ENCODE data around the gene AFAP1L2.

AFAP1L2 gene

DNA sequence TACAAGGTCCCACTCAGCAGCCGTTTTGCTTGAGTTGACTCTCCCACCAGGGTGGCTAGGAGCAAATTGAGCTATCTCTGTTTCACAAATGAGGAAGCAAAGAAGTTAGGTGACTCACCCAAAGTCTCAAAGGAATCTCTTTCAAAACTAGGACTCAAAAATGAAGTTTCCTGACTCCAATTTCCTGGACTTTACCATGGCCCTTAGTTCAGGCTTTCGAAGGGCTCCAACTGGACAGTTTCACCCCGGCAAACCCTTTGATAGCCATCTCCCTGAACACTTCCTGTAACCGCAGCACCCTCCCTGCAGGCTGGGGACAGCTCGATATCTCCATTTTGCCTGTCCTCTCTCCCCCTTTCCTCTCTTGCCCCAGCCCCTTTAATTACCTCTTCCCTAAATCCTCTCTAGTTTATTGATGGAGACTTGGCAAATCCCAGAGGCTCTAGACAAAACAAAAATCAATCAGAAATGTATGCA is 4.7 kb upstream of the AFAP1L2 start:
- DNase-seq (ENCODE audit: low read depth) = no peak

DNA sequence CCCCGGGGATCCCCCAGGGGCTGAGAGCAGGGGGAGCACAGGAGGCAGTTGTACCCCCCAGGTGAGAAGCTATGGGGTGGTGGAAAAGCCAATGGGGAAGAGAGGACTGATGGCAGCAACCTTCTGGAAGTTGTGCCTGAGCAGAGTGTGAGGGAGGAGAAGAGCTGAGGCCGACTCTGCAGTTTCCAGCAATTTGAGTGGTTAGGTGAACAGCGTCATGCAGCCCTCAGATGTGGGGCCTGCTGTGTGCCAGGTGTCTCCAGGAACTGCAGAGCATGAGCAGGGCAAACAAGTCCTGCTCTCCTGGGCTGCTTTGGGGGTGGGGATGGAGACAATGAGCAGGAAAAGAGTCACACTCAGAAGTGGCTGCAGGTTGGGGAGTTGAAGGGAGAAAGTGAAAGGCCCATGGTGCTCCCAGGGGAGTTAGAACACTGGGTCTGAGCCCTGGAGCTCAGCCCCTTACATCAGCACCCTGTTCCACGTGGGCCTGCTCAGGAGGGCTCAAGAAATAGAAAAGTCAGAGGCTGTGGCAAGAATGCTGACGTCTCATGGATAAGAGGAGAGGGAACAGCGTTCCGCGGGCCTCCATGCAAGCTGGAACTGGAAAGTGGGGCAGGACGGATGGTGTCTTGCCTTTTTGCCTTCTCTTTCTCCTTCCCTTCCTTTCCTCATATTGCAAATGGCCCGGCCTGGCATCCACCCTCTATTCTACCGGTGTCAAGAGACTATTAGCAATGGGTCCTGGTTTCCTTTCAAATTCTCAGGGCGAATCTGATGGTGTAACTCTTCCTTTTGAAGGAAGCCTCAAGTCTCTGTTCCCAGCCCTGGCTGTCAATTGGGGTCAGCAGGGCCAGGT is 4.0 kb upstream of the AFAP1L2 start:
- DNase-seq (ENCODE audit: low read depth) = no peak

- DNase-seq (ENCODE audit: low read depth) = no peak
Measured at GRCh38 chr10:114406455-114406854, 2.2 kb upstream of the AFAP1L2 start.

GRCh38 chr10:114405011-114405350 is 679 bp upstream of the AFAP1L2 start:
- DNase-seq (ENCODE audit: low read depth) = no peak

DNA sequence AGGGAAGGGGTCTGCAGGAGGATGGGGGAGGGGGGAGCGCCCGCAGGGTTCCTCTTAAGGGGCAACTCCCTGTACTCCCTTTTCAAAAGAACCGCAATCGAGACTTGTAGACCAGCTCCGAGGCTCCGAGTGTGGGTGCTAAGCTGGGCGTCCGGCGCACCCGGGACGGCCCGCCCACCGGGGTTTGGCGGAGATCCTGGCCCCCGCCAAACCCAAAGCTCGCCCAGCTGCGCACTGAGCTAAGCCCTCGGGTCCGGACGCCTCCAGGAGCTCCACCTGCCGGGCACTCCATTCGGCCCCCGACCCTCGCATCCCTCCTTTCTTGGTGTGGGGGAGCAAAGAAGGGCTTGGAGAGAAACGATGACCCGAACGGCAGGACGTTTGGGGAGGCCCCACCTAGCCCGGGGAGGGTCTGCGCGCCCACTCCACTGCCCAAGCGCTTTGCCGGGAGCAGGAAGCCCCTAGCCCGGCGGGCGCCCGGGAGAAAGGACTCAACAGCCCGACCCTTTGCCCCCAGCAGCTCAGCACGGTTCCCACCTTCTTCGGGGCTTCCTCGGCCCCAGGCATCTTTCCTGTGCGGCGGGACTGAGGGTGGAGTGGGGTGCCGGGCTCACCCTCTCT is 651 bp downstream of the AFAP1L2 start:
- DNase-seq (ENCODE audit: low read depth) = no peak

GRCh38 chr10:114402871-114403540 is 1.3 kb downstream of the AFAP1L2 start:
- no peak for DNase-seq (ENCODE audit: low read depth)

DNA sequence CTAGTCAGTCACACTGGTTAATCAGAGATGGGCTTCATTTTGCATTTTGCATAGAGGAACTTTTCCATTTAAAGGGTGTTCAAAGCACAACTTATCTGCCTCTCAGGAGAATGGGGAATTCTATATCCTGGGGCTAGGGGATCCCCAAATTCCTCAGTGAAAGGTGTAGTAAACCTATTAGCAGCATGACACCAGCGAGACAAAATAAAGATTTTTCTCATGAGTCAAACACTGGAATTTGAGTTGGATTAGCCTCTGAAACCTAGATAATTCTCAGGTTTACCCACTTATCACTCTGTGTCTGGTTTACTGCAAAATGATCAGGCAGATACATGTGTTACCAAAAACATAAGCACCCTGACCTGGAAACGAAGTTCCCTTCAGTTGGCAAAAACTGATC is 2.1 kb downstream of the AFAP1L2 start:
- no peak for DNase-seq (ENCODE audit: low read depth)

DNA sequence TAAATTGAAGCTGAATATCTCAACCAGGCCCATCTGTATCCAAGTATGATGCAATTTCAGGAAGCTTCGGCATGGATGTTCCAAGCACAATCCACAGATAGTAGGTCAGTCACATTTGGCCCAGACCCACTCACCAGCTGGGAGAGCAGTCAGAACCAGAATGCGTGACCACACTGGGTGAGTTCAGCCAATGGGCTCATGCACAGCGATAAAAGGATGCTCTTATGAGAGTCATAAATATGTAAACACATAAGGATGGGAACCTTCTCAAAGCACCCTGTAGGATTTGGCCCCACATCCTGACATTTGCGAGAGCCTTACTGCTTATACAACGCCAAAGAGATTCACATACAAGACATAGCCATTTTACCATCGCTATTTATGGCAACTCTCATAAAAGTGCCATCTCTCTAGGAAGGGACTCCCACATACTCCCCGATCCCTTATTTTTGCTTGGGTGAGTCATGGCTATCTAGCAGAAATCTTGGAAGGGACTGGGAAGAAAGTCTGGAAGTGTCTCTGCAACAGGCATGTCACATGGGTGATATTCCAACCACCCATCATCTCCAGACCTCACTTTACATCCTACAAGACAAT is 3.0 kb downstream of the AFAP1L2 start:
- no peak for DNase-seq (ENCODE audit: low read depth)

- DNase-seq (ENCODE audit: low read depth) = no peak
Measured at GRCh38 chr10:114400091-114400490, 4.2 kb downstream of the AFAP1L2 start.

GRCh38 chr10:114399576-114399975 is 4.7 kb downstream of the AFAP1L2 start:
- no peak for DNase-seq (ENCODE audit: low read depth)

DNA sequence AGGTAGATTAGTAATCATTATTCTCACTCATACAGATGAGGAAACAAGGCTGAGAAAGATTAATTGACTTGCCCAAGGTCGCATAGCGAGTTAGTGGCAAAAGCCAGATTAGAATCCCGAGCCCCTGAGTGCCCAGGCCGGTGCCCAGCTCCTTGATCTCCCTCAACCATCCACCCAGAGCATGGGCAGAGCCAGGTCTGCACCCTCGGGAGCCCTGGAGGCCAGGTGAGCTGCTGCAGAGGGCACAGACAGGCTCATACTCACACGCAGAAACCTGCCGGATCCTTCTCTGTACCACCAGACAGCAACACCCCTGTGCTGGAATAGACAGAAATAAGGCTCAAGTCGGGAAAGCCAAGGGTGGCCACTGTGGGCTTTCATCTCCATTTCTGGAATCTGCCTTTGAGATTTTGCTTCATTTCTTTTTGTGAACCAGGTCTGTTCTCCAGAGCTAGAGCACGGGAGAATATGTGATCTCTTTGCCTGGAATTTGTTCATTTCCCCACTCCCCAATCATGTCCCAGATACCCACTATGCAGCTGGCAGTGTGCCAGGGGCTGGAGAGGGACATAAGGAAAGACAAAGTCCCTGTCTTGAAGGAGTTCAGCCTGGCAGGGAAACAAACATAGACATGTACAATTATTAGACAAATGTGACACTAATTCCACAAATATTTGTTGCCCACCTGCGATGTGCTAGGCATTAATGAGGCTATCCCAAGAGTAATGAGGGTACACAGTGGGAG is 5.5 kb downstream of the AFAP1L2 start:
- no peak for DNase-seq (ENCODE audit: low read depth)

DNA sequence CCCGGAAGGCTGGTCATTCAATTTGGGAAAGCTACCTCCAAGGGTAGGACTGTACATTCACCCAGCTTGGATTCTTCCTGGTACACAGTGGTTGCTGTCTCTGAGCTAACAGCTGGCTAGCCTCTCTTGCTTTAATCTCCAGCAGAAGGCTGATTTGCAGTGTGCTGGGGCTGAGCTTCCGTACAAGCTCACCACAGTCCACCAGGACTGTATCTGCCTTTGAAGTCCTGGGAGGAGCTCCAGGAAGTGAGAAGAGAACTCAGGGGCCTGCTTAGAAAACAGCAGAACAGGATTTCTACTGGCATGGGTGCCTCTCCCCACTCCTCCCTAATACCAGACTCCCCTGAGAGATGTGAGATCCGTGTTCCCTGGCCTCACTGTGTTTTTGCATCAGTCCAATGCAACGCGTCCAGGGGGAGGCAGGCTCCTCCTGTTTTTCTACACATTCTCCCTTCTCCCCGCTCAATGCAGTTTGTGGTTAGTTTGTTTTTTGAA is 6.6 kb downstream of the AFAP1L2 start:
- no peak for DNase-seq (ENCODE audit: low read depth)

DNA sequence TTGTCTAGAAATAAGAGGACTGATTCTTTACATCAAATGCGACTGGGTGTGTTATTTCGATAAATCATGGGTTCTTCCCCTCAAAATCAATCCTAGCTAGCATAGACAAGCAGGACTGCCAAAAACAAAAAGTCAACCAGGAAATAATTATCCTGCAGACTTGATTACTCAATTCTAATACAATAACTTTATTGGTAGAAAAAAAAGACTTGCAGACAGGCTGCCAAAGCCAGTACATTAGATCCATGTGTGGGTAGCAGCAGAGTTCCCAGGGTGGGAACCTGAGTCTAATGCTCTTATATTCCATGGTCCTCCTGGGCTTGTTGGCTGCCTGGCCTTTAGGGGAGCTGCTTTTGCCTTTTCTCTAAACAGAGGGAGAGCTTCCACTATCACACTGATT is 7.8 kb downstream of the AFAP1L2 start:
- no peak for DNase-seq (ENCODE audit: low read depth)

DNA sequence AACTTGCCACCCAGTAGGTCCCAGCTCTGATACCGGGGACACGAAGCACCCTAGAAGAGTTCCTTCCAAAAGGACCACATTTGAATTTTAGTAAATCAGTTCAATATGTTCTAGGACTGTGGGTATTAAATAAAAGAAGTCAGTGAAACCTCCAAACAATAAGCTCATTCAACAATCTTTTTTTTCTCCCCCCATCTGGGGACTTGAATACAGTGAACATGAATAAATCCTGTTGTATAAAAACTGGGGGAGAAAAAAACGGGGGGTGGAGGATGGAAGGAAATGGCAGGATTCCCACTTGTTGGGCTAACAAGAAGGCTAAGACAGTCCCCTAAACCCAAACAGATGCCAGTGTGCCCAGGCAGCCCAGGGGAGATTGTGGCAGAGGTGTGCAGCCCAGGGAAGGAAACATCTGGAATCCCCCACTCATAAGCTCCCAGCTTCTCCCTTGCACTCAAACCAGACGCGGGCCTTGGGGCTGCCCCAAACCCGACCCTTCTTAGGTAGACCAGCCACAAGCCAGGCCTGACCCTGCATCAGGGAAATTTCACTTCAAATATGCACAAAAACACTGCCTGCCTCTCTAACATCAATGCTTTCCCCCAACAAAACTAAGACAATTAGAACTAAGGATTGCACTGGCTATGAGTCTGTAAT is 8.8 kb downstream of the AFAP1L2 start:
- no peak for DNase-seq (ENCODE audit: low read depth)

DNA sequence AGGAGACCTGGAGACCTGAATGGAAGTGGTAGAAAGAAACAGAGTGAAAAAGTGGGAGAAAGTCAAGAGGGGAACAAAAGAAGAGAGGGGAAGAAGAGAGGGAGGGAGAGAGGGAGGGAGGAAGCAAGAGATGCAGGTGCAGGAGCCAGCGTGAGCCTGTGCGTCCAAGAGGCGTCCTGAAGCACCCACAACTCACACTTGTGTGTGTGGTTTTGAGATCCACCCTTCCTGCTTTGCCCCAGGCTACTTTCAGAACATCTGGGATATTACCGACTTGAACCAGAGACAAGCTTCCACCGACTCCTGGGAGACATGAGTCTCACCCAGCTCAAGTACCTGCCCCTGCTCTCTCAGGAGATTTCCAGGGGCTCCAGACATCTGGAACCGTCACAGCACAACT is 9.8 kb downstream of the AFAP1L2 start:
- no peak for DNase-seq (ENCODE audit: low read depth)

DNA sequence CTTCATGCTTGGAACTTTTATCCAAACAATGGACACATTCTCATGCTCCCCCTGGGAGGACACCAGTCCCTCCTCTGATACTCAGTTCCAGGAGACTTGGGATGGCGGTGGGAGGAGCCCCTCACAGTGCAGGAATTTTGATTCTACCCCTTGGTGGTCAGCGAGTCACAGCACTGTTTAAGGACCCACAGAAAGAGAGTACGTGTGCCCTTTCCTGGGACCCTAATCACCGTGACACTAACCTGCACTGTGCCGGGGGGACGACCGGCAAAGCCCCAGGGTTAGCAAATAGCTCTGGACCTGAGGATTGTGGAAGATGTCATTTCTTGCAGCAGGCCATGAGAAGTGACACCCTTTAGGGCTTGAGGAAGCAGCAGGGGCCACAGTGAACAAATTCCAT is 10.4 kb downstream of the AFAP1L2 start:
- no peak for DNase-seq (ENCODE audit: low read depth)

- DNase-seq (ENCODE audit: low read depth) = no peak
Measured at GRCh38 chr10:114393482-114393881, 10.8 kb downstream of the AFAP1L2 start.

GRCh38 chr10:114392112-114392835 is 12.0 kb downstream of the AFAP1L2 start:
- no peak for DNase-seq (ENCODE audit: low read depth)

DNA sequence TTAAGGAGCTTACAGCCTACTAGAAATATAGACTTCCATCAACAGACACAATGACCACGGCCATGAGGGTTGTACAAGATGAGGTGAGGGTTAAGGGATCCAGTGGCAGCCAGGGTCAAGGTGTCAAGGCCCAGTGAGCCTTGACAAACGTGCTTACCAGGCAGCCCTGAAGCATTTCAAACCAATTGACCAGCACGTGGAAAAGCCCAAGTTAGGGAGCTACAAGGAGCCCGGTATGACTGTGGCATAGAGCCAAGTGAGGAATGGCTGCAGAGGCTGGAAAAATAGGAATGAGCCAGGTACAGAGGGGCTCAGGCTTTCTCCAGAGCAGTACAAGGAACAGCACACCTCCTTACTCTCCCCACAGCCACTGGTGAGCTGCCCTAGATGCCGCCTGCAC is 12.7 kb downstream of the AFAP1L2 start:
- no peak for DNase-seq (ENCODE audit: low read depth)

DNA sequence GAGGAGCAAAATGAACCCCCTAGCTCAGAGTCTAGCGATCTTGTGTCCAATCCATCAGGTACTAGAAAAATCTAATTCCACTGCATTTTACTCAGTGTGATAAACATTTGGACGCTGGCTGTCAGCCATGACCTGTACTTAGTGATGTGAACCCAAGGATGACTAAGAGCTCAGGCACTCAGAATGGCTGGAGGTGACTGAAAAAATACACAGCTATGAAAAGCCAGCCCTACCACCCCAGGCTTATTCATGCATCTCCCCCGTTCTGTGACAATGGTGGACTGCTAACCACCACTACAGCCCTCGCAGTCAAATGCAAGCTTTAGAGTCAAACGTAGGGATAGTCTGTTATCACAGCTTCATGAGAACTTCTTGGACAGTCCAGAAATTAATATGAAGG is 14.9 kb downstream of the AFAP1L2 start:
- no peak for DNase-seq (ENCODE audit: low read depth)

DNA sequence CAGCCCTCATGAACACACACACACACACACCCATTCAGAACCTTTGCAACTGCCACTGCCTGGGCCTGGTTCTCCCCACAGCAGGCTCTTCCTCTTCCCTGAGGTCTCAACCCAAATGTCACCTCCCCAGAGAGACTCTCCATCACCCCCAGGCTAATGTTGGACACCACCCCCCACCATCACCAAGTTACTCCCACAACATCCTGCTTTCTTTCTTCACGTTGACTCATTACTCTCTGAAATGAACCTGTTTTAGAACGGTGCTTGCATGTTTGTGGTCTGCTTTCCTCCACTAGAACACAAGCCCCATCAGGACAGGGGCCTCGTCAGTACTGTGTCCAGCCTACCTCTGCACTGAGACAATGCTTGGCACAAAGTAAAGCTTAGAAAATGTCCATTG is 16.0 kb downstream of the AFAP1L2 start:
- DNase-seq (ENCODE audit: low read depth) = no peak
